ENCODE measurements around the gene HES5.

DNA sequence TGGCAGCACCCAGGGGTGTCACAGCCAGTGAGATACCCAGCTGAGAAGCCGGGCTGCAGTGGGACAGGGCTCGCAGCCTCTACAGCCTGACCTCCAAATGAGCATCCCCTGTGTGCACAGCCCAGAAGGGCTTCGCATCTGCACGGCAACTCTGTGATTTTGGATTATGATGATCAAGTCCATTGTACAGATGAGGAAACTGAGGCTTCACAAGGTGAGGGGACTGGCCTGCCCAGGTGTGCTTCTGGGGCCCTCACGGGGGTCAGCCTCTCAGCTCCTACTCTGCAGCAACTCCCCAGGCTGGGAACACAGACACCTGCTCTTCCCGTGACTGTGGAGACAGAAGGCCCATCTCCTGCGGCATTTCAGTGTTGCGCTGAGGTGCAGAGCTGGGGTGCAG lies 8.8 kb upstream of the HES5 start:
- TF ChIP-seq EZH2phosphoT487 (IDR thresholded peaks at IDR 0.05; ENCODE audit: insufficient read depth, low read depth) (no peak), EZH2 (IDR thresholded peaks at IDR 0.05; ENCODE audit: insufficient read depth, poor library complexity, severe bottlenecking) (no peak)

Data from GM23248 (cell line).